ENCODE results near the gene IQCB1.
"Not testable (repeated sequence)": the region's sequence is repeated elsewhere in the genome, so short reads cannot be mapped to it uniquely, and the experiment has no call there.

The IQCB1 gene

GRCh38 chr3:121750087-121750415 is 84.8 kb downstream of the IQCB1 start:
- Mint-ChIP-seq H3K27ac (no peak overlapping the region), H3K4me3 (no peak overlapping the region), H3K36me3 (ENCODE audit: insufficient read depth) (no peaks in the 10 kb centered on the region), H3K27me3 (peaks cover 19 to 21% of the 10 kb centered on the region in 2 donors), H3K9me3 (no peaks in the 10 kb centered on the region), H3K4me1 (ENCODE audit: low read depth in 2 of 2) (peaks cover 0 to 8% of the 10 kb centered on the region in 2 donors)
- ATAC-seq (replicated peaks) (no peak), DNase-seq (no peak)

- DNase-seq (peak; percentile 86 to 88 (median 87)), ATAC-seq (replicated peaks) (peak; percentile 91)
- Mint-ChIP-seq H3K9me3 (no peaks in the 10 kb centered on the region), H3K4me3 (no peak within 1 kb of the TSS), H3K4me1 (ENCODE audit: low read depth in 2 of 2) (peaks cover 3 to 8% of the 10 kb centered on the region in 2 donors), H3K27me3 (peaks cover 19 to 21% of the 10 kb centered on the region in 2 donors), H3K27ac (no peak within 1 kb of the TSS), H3K36me3 (ENCODE audit: insufficient read depth) (no peaks in the 10 kb centered on the region)
Measured at GRCh38 chr3:121749276-121750086, 85.4 kb downstream of the IQCB1 start, which contains the start of gene GOLGB1. Gene GOLGB1, minus strand, starts transcription at chr3:121749741. Its CDS starts 18,770 bp downstream, at chr3:121730971.

GRCh38 chr3:121748680-121749275 is 86.1 kb downstream of the IQCB1 start:
- peaks cover 3 to 8% of the 10 kb centered on the region in 2 donors for H3K4me1 Mint-ChIP-seq (ENCODE audit: low read depth in 2 of 2)
- DNase-seq (no peak), ATAC-seq (replicated peaks) (peak; percentile 8)
- no peak overlapping the region for H3K4me3 Mint-ChIP-seq
- no peak overlapping the region for H3K27ac Mint-ChIP-seq
- no peaks in the 10 kb centered on the region for H3K36me3 Mint-ChIP-seq (ENCODE audit: insufficient read depth)
- H3K27me3 Mint-ChIP-seq: peaks cover 19 to 21% of the 10 kb centered on the region in 2 donors
- no peaks in the 10 kb centered on the region for H3K9me3 Mint-ChIP-seq

- Mint-ChIP-seq H3K9me3 (no peaks in the 10 kb centered on the region), H3K36me3 (ENCODE audit: insufficient read depth) (no peaks in the 10 kb centered on the region), H3K4me3 (no peak overlapping the region), H3K4me1 (ENCODE audit: low read depth in 2 of 2) (peaks cover 3 to 8% of the 10 kb centered on the region in 2 donors), H3K27me3 (peaks cover 17 to 19% of the 10 kb centered on the region in 2 donors), H3K27ac (no peak overlapping the region)
- DNase-seq: no peak
- ATAC-seq (replicated peaks): no peak
Measured at GRCh38 chr3:121747976-121748375, 86.9 kb downstream of the IQCB1 start.

GRCh38 chr3:121743106-121743505 is 91.8 kb downstream of the IQCB1 start:
- H3K4me1 Mint-ChIP-seq (ENCODE audit: low read depth in 2 of 2): peaks cover 20 to 32% of the 10 kb centered on the region in 2 donors
- H3K9me3 Mint-ChIP-seq: not testable (repeated sequence)

GRCh38 chr3:121740896-121741295 is 94.0 kb downstream of the IQCB1 start:
- Mint-ChIP-seq H3K4me3 (no peak overlapping the region), H3K4me1 (ENCODE audit: low read depth in 2 of 2) (peaks cover 26 to 42% of the 10 kb centered on the region in 2 donors), H3K36me3 (ENCODE audit: insufficient read depth) (peaks cover 8% of the 10 kb centered on the region), H3K27ac (peak overlapping the region in 1 of 2 donors; percentile 2), H3K9me3 (peaks cover 0 to 2% of the 10 kb centered on the region in 2 donors), H3K27me3 (no peaks in the 10 kb centered on the region)
- no peak for DNase-seq
- ATAC-seq (replicated peaks): no peak

More at GRCh38 chr3:121743106-121743505, 91.8 kb downstream of the IQCB1 start:
- H3K27ac Mint-ChIP-seq; DNase-seq; H3K27me3 Mint-ChIP-seq; H3K36me3 Mint-ChIP-seq (ENCODE audit: insufficient read depth); ATAC-seq (replicated peaks); H3K4me3 Mint-ChIP-seq: not testable (repeated sequence)

GRCh38 chr3:121739902-121740301 is 95.0 kb downstream of the IQCB1 start:
- Mint-ChIP-seq H3K27ac (peak overlapping the region in 1 of 2 donors; percentile 1), H3K36me3 (ENCODE audit: insufficient read depth) (peaks cover 8% of the 10 kb centered on the region), H3K4me3 (no peak overlapping the region), H3K27me3 (no peaks in the 10 kb centered on the region), H3K9me3 (peaks cover 0 to 2% of the 10 kb centered on the region in 2 donors), H3K4me1 (ENCODE audit: low read depth in 2 of 2) (peaks cover 26 to 52% of the 10 kb centered on the region in 2 donors)
- DNase-seq: no peak
- no peak for ATAC-seq (replicated peaks)

- Mint-ChIP-seq H3K27ac (no peak overlapping the region), H3K4me1 (ENCODE audit: low read depth in 2 of 2) (peaks cover 29 to 59% of the 10 kb centered on the region in 2 donors), H3K27me3 (no peaks in the 10 kb centered on the region), H3K4me3 (no peak overlapping the region), H3K36me3 (ENCODE audit: insufficient read depth) (peaks cover 8% of the 10 kb centered on the region), H3K9me3 (peaks cover 0 to 2% of the 10 kb centered on the region in 2 donors)
- no peak for ATAC-seq (replicated peaks)
- no peak for DNase-seq
Measured at GRCh38 chr3:121737644-121738043, 97.2 kb downstream of the IQCB1 start.

GRCh38 chr3:121736112-121736511 is 98.7 kb downstream of the IQCB1 start:
- Mint-ChIP-seq H3K4me1 (ENCODE audit: low read depth in 2 of 2) (peaks cover 29 to 64% of the 10 kb centered on the region in 2 donors), H3K36me3 (ENCODE audit: insufficient read depth) (peaks cover 8% of the 10 kb centered on the region), H3K9me3 (no peaks in the 10 kb centered on the region), H3K4me3 (no peak overlapping the region), H3K27me3 (no peaks in the 10 kb centered on the region), H3K27ac (no peak overlapping the region)
- ATAC-seq (replicated peaks) (no peak), DNase-seq (no peak)

- ATAC-seq (replicated peaks) (no peak), DNase-seq (no peak)
- H3K36me3 Mint-ChIP-seq (ENCODE audit: insufficient read depth): peaks cover 12% of the 10 kb centered on the region
- no peak overlapping the region for H3K27ac Mint-ChIP-seq
- no peaks in the 10 kb centered on the region for H3K9me3 Mint-ChIP-seq
- no peaks in the 10 kb centered on the region for H3K27me3 Mint-ChIP-seq
- H3K4me1 Mint-ChIP-seq (ENCODE audit: low read depth in 2 of 2): peaks cover 29 to 58% of the 10 kb centered on the region in 2 donors
- H3K4me3 Mint-ChIP-seq: no peak overlapping the region
Measured at GRCh38 chr3:121735047-121735696, 99.7 kb downstream of the IQCB1 start.

- H3K4me1 Mint-ChIP-seq (ENCODE audit: low read depth in 2 of 2): peaks cover 6 to 33% of the 10 kb centered on the region in 2 donors
- ATAC-seq (replicated peaks) (no peak), DNase-seq (no peak)
- no peak overlapping the region for H3K4me3 Mint-ChIP-seq
- H3K36me3 Mint-ChIP-seq (ENCODE audit: insufficient read depth): peaks cover 26% of the 10 kb centered on the region
- H3K27me3 Mint-ChIP-seq: no peaks in the 10 kb centered on the region
- no peaks in the 10 kb centered on the region for H3K9me3 Mint-ChIP-seq
- no peak overlapping the region for H3K27ac Mint-ChIP-seq
Measured at GRCh38 chr3:121730940-121731687, 103.7 kb downstream of the IQCB1 start.

- no peak for ATAC-seq (replicated peaks)
- Mint-ChIP-seq H3K9me3 (no peaks in the 10 kb centered on the region), H3K27me3 (no peaks in the 10 kb centered on the region), H3K4me1 (ENCODE audit: low read depth in 2 of 2) (peaks cover 8 to 12% of the 10 kb centered on the region in 2 donors), H3K27ac (no peak overlapping the region), H3K36me3 (ENCODE audit: insufficient read depth) (peaks cover 56% of the 10 kb centered on the region), H3K4me3 (no peak overlapping the region)
- DNase-seq: no peak
Measured at GRCh38 chr3:121724130-121724529, 110.7 kb downstream of the IQCB1 start.

- Mint-ChIP-seq H3K27ac (peak overlapping the region in 1 of 2 donors; percentile 61), H3K4me3 (no peak overlapping the region), H3K36me3 (ENCODE audit: insufficient read depth) (peaks cover 57% of the 10 kb centered on the region), H3K9me3 (no peaks in the 10 kb centered on the region), H3K27me3 (no peaks in the 10 kb centered on the region), H3K4me1 (ENCODE audit: low read depth in 2 of 2) (peaks cover 10 to 14% of the 10 kb centered on the region in 2 donors)
- DNase-seq: no peak
- no peak for ATAC-seq (replicated peaks)
Measured at GRCh38 chr3:121723485-121723884, 111.4 kb downstream of the IQCB1 start.
